Measurements from ENCODE around the gene CHIT1. TPM values are rescaled to one million over a fixed set of nuclear protein-coding genes. Genes with fewer than 3 reads are reported as not detected.

Gene CHIT1
- total RNA-seq, 1 experiment from 2014 or later = not detected

- intact Hi-C loops (cut with micrococcal nuclease; ENCODE audit: unreplicated experiment) (no loop called here), in situ Hi-C loops (cut with HindIII; ENCODE audit: low pct_unique_long_range_greater_than_20kb, low sequenced_read_pairs) (no loop called here)
- Histone ChIP-seq H3K27ac (ENCODE audit: low read length) (no peak overlapping the region), H3K36me3 (ENCODE audit: control insufficient read depth, insufficient read depth, low read length) (no peaks in the 10 kb centered on the region), H3K4me1 (ENCODE audit: control insufficient read depth, insufficient read depth, low read length) (no peaks in the 10 kb centered on the region), H3K27me3 (ENCODE audit: control insufficient read depth, insufficient read depth, low read length) (peaks cover 6% of the 10 kb centered on the region; the same call in 1 of the 2 replicates), H3K4me3 (ENCODE audit: low read depth in 2 of 2, low read length in 2 of 2) (no peak overlapping the region), H3K9me3 (ENCODE audit: control insufficient read depth, insufficient read depth, low read depth, low read length) (no peaks in the 10 kb centered on the region)
- ATAC-seq (no peak), DNase-seq (ENCODE audit: low read depth, low spot score) (no peak)
- TF ChIP-seq POLR2AphosphoS5 (IDR thresholded peaks at IDR 0.05; ENCODE audit: low read depth, low read length) (no peak), SIN3A (IDR thresholded peaks at IDR 0.05; ENCODE audit: borderline replicate concordance, insufficient read depth, low read depth, low read length) (no peak)
- POLR2A ChIA-PET = no interaction called here
- BruUV-seq (replicated peaks) = no TSS peak
- CTCF ChIA-PET = interaction anchor here (0.8 kb wide), 1 partner anchor 15 kb away, joined by 3 read pairs; no protein-coding TSS in a partner anchor
Observed at GRCh38 chr1:203199816-203200571, 29.5 kb downstream of the CHIT1 start.

GRCh38 chr1:203199481-203199815 is 30.0 kb downstream of the CHIT1 start:
- in situ Hi-C loops (cut with HindIII; ENCODE audit: low pct_unique_long_range_greater_than_20kb, low sequenced_read_pairs) = no loop called here
- POLR2A ChIA-PET = no interaction called here

More at GRCh38 chr1:203199481-203199815, 30.0 kb downstream of the CHIT1 start:
- H3K36me3 ChIP-seq (ENCODE audit: control insufficient read depth, insufficient read depth, low read length) = no peaks in the 10 kb centered on the region
- no peak for ATAC-seq
- intact Hi-C loops (cut with micrococcal nuclease; ENCODE audit: unreplicated experiment) = no loop called here
- no peaks in the 10 kb centered on the region for H3K4me1 ChIP-seq (ENCODE audit: control insufficient read depth, insufficient read depth, low read length)
- H3K4me3 ChIP-seq (ENCODE audit: low read depth in 2 of 2, low read length in 2 of 2) = no peak overlapping the region
- TF ChIP-seq TCF7L2 (IDR thresholded peaks at IDR 0.05; ENCODE audit: low read depth, low read length) (no peak), SIN3A (IDR thresholded peaks at IDR 0.05; ENCODE audit: borderline replicate concordance, insufficient read depth, low read depth, low read length) (no peak), POLR2AphosphoS5 (IDR thresholded peaks at IDR 0.05; ENCODE audit: low read depth, low read length) (no peak), CTCF (IDR thresholded peaks at IDR 0.05) (no peak)
- TF ChIP-seq, protein P1, sequence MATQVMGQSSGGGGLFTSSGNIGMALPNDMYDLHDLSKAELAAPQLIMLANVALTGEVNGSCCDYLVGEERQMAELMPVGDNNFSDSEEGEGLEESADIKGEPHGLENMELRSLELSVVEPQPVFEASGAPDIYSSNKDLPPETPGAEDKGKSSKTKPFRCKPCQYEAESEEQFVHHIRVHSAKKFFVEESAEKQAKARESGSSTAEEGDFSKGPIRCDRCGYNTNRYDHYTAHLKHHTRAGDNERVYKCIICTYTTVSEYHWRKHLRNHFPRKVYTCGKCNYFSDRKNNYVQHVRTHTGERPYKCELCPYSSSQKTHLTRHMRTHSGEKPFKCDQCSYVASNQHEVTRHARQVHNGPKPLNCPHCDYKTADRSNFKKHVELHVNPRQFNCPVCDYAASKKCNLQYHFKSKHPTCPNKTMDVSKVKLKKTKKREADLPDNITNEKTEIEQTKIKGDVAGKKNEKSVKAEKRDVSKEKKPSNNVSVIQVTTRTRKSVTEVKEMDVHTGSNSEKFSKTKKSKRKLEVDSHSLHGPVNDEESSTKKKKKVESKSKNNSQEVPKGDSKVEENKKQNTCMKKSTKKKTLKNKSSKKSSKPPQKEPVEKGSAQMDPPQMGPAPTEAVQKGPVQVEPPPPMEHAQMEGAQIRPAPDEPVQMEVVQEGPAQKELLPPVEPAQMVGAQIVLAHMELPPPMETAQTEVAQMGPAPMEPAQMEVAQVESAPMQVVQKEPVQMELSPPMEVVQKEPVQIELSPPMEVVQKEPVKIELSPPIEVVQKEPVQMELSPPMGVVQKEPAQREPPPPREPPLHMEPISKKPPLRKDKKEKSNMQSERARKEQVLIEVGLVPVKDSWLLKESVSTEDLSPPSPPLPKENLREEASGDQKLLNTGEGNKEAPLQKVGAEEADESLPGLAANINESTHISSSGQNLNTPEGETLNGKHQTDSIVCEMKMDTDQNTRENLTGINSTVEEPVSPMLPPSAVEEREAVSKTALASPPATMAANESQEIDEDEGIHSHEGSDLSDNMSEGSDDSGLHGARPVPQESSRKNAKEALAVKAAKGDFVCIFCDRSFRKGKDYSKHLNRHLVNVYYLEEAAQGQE (IDR thresholded peaks at IDR 0.05; ENCODE audit: insufficient read depth in 1 of 2, low read depth in 2 of 2, low read length in 1 of 2) = no peak
- H3K27me3 ChIP-seq (ENCODE audit: control insufficient read depth, insufficient read depth, low read length) = peaks cover 6% of the 10 kb centered on the region; the same call in 1 of the 2 replicates
- no TSS peak for BruUV-seq (replicated peaks)
- H3K9me3 ChIP-seq (ENCODE audit: control insufficient read depth, insufficient read depth, low read depth, low read length) = no peaks in the 10 kb centered on the region
- no peak for DNase-seq (ENCODE audit: low read depth, low spot score)
- CTCF ChIA-PET = no interaction called here
- H3K27ac ChIP-seq (ENCODE audit: low read length) = no peak overlapping the region

All from Panc1 (cell line).